ENCODE data around the gene KIF23. TPM values are rescaled to one million over a fixed set of nuclear protein-coding genes. Genes with fewer than 3 reads are reported as not detected.

KIF23 gene
- total and polyA plus RNA-seq, 5 donors from 2014 or later = 0.74 to 3.8 (median 1.2) TPM

- Histone ChIP-seq H3K27me3 (ENCODE audit: control insufficient read depth, insufficient read depth, low read length) (no peaks in the 10 kb centered on the region), H3K4me3 (ENCODE audit: low read depth, low read length) (no peak overlapping the region), H3K9me3 (ENCODE audit: control insufficient read depth in 2 of 2, low read length in 2 of 2) (no peaks in the 10 kb centered on the region), H3K36me3 (ENCODE audit: control insufficient read depth, insufficient read depth, low read length) (no peaks in the 10 kb centered on the region), H3K27ac (ENCODE audit: insufficient read depth, low read length, poor library complexity, severe bottlenecking) (no peak overlapping the region), H3K4me1 (ENCODE audit: control insufficient read depth, insufficient read depth, low read length, poor library complexity, severe bottlenecking) (peaks cover 21% of the 10 kb centered on the region)
- no peaks in the 10 kb centered on the region for H3K36me3 Mint-ChIP-seq
- no peaks in the 10 kb centered on the region for H3K9me3 Mint-ChIP-seq
- no peak overlapping the region for H3K4me3 Mint-ChIP-seq
- DNase-seq = no peak
- no peak for ATAC-seq (ENCODE audit: low read depth in 2 of 2)
- peak overlapping the region in 1 of 3 donors; percentile 64 for H3K27ac Mint-ChIP-seq
- peaks cover 6 to 24% (median 16%) of the 10 kb centered on the region in 4 donors for H3K4me1 Mint-ChIP-seq
- H3K27me3 Mint-ChIP-seq = peaks cover 4% of the 10 kb centered on the region
These were observed 58.4 kb downstream of the KIF23 start for GRCh38 chr15:69472562-69472961.

GRCh38 chr15:69474291-69474690 is 60.1 kb downstream of the KIF23 start:
- Mint-ChIP-seq H3K27me3 (peaks cover 4% of the 10 kb centered on the region), H3K36me3 (no peaks in the 10 kb centered on the region), H3K4me3 (no peak overlapping the region), H3K27ac (no peak overlapping the region), H3K9me3 (peaks cover 0 to under 1% (median 0%) of the 10 kb centered on the region in 7 donors), H3K4me1 (peaks cover 0 to 7% (median 2%) of the 10 kb centered on the region in 4 donors)
- no peaks in the 10 kb centered on the region for H3K36me3 ChIP-seq (ENCODE audit: control insufficient read depth, insufficient read depth, low read length)
- H3K4me1 ChIP-seq (ENCODE audit: control insufficient read depth, insufficient read depth, low read length, poor library complexity, severe bottlenecking) = peaks cover 6% of the 10 kb centered on the region
- H3K27ac ChIP-seq (ENCODE audit: insufficient read depth, low read length, poor library complexity, severe bottlenecking) = no peak overlapping the region
- H3K27me3 ChIP-seq (ENCODE audit: control insufficient read depth, insufficient read depth, low read length) = no peaks in the 10 kb centered on the region
- ATAC-seq (ENCODE audit: low read depth in 2 of 2) (no peak), DNase-seq (no peak)
- H3K9me3 ChIP-seq (ENCODE audit: control insufficient read depth in 2 of 2, low read length in 2 of 2) = peaks cover 0 to 1% of the 10 kb centered on the region in 2 experiments
- H3K4me3 ChIP-seq (ENCODE audit: low read depth, low read length) = no peak overlapping the region

GRCh38 chr15:69474846-69475455 is 60.8 kb downstream of the KIF23 start:
- H3K4me3 Mint-ChIP-seq = no peak overlapping the region
- no peak overlapping the region for H3K27ac Mint-ChIP-seq
- no peak for DNase-seq
- ATAC-seq (ENCODE audit: low read depth in 2 of 2) = no peak
- peaks cover 8% of the 10 kb centered on the region for H3K27me3 Mint-ChIP-seq
- H3K4me1 Mint-ChIP-seq = peaks cover 0 to 3% (median 0%) of the 10 kb centered on the region in 4 donors
- Histone ChIP-seq H3K36me3 (ENCODE audit: control insufficient read depth, insufficient read depth, low read length) (no peaks in the 10 kb centered on the region), H3K4me1 (ENCODE audit: control insufficient read depth, insufficient read depth, low read length, poor library complexity, severe bottlenecking) (no peaks in the 10 kb centered on the region), H3K4me3 (ENCODE audit: low read depth, low read length) (no peak overlapping the region), H3K27ac (ENCODE audit: insufficient read depth, low read length, poor library complexity, severe bottlenecking) (no peak overlapping the region), H3K9me3 (ENCODE audit: control insufficient read depth in 2 of 2, low read length in 2 of 2) (peaks cover 4% of the 10 kb centered on the region in 2 experiments), H3K27me3 (ENCODE audit: control insufficient read depth, insufficient read depth, low read length) (no peaks in the 10 kb centered on the region)
- peaks cover 0 to 6% (median 0%) of the 10 kb centered on the region in 7 donors for H3K9me3 Mint-ChIP-seq
- no peaks in the 10 kb centered on the region for H3K36me3 Mint-ChIP-seq

GRCh38 chr15:69475769-69476358 is 61.7 kb downstream of the KIF23 start:
- H3K27me3 ChIP-seq (ENCODE audit: control insufficient read depth, insufficient read depth, low read length) = no peaks in the 10 kb centered on the region
- DNase-seq (peak; percentile 58 to 60 (median 58)), ATAC-seq (ENCODE audit: low read depth in 2 of 2) (peak; percentile 72 to 77)
- Mint-ChIP-seq H3K9me3 (peaks cover 0 to 7% (median 0%) of the 10 kb centered on the region in 7 donors), H3K36me3 (no peaks in the 10 kb centered on the region), H3K27ac (peak overlapping the region in 1 of 3 donors; percentile 2), H3K27me3 (peaks cover 8% of the 10 kb centered on the region), H3K4me1 (no peaks in the 10 kb centered on the region), H3K4me3 (peak overlapping the region in 1 of 4 donors; percentile 21)
- H3K36me3 ChIP-seq (ENCODE audit: control insufficient read depth, insufficient read depth, low read length) = no peaks in the 10 kb centered on the region
- no peaks in the 10 kb centered on the region for H3K4me1 ChIP-seq (ENCODE audit: control insufficient read depth, insufficient read depth, low read length, poor library complexity, severe bottlenecking)
- no peak overlapping the region for H3K4me3 ChIP-seq (ENCODE audit: low read depth, low read length)
- peaks cover 4% of the 10 kb centered on the region in 2 experiments for H3K9me3 ChIP-seq (ENCODE audit: control insufficient read depth in 2 of 2, low read length in 2 of 2)
- no peak overlapping the region for H3K27ac ChIP-seq (ENCODE audit: insufficient read depth, low read length, poor library complexity, severe bottlenecking)

DNA sequence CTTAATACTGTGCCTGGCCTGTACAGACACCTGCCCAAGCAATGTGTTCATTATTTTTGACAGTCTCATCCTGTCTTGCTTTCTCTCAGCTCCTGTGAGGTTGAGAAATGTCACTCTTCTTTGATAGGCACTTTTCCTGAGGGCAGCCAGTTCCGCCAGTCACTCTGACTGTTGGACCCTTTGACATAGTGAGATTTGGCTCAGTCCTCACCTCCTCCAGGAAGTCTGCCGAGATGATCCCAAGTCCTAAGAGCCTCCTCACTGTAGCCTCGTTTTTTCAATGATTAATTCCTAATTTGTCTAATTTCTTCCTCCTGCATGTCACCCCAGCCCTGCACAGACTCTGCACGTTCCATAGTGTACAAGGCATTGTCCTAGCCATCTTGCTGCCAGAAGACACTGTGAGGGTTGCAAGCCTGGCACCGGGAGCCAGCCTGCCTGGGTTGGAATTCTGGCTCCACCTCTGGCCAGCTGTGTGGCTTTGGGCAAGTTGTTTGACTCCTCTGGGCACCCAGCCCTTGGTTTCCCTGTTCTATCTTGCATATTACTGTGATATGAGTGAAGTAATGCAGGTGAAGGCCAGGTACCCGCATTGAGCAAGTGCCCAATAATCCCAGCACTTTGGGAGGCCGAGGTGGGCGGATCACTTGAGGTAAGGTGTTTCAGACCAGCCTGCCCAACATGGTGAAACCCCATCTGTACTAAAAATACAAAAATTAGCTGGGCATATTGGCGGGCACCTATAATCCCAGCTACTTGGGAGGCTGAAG is 62.7 kb downstream of the KIF23 start:
- no peaks in the 10 kb centered on the region for H3K27me3 ChIP-seq (ENCODE audit: control insufficient read depth, insufficient read depth, low read length)
- peaks cover 8% of the 10 kb centered on the region for H3K27me3 Mint-ChIP-seq
- ATAC-seq (ENCODE audit: low read depth in 2 of 2) = no peak
- no peak overlapping the region for H3K27ac Mint-ChIP-seq
- DNase-seq = no peak
- no peaks in the 10 kb centered on the region for H3K4me1 Mint-ChIP-seq
- H3K36me3 Mint-ChIP-seq = no peaks in the 10 kb centered on the region
- H3K27ac ChIP-seq (ENCODE audit: insufficient read depth, low read length, poor library complexity, severe bottlenecking) = no peak overlapping the region
- peaks cover 0 to 7% (median 0%) of the 10 kb centered on the region in 7 donors for H3K9me3 Mint-ChIP-seq
- no peak overlapping the region for H3K4me3 ChIP-seq (ENCODE audit: low read depth, low read length)
- H3K4me3 Mint-ChIP-seq = no peak overlapping the region
- H3K4me1 ChIP-seq (ENCODE audit: control insufficient read depth, insufficient read depth, low read length, poor library complexity, severe bottlenecking) = no peaks in the 10 kb centered on the region
- H3K9me3 ChIP-seq (ENCODE audit: control insufficient read depth in 2 of 2, low read length in 2 of 2) = peaks cover 4% of the 10 kb centered on the region in 2 experiments
- H3K36me3 ChIP-seq (ENCODE audit: control insufficient read depth, insufficient read depth, low read length) = no peaks in the 10 kb centered on the region

GRCh38 chr15:69478259-69478781 is 64.2 kb downstream of the KIF23 start:
- DNase-seq (peak; percentile 16 to 43 (median 30)), ATAC-seq (ENCODE audit: low read depth in 2 of 2) (no peak)
- H3K9me3 Mint-ChIP-seq = peaks cover 0 to 7% (median under 1%) of the 10 kb centered on the region in 7 donors
- H3K27me3 ChIP-seq (ENCODE audit: control insufficient read depth, insufficient read depth, low read length) = no peaks in the 10 kb centered on the region
- H3K4me1 ChIP-seq (ENCODE audit: control insufficient read depth, insufficient read depth, low read length, poor library complexity, severe bottlenecking) = no peaks in the 10 kb centered on the region
- H3K27ac Mint-ChIP-seq = no peak overlapping the region
- no peak overlapping the region for H3K27ac ChIP-seq (ENCODE audit: insufficient read depth, low read length, poor library complexity, severe bottlenecking)
- H3K4me3 Mint-ChIP-seq = no peak overlapping the region
- H3K4me3 ChIP-seq (ENCODE audit: low read depth, low read length) = no peak overlapping the region
- peaks cover 4% of the 10 kb centered on the region in 2 experiments for H3K9me3 ChIP-seq (ENCODE audit: control insufficient read depth in 2 of 2, low read length in 2 of 2)
- H3K36me3 Mint-ChIP-seq = no peaks in the 10 kb centered on the region
- peaks cover 11% of the 10 kb centered on the region for H3K27me3 Mint-ChIP-seq
- no peaks in the 10 kb centered on the region for H3K4me1 Mint-ChIP-seq
- no peaks in the 10 kb centered on the region for H3K36me3 ChIP-seq (ENCODE audit: control insufficient read depth, insufficient read depth, low read length)

DNA sequence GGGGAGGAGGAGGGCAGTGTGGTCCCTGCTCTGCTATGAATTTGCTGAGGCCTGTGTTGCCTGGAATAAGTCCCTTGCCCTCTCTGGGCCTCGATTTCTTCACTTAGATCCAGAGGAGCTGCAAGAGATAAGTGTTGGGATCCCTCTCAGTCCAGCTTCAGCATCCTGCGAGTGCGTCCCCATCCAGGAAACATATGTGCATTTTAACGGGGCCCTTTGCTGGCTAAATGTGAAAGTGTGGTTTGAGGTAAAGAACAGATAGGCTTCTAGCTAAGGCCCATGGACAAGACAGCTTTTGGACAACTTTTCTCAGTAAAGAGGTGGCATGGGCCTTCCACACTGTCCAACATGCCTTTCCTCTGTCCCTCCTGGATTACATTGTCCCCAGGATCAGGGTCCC is 64.9 kb downstream of the KIF23 start:
- Histone ChIP-seq H3K27me3 (ENCODE audit: control insufficient read depth, insufficient read depth, low read length) (no peaks in the 10 kb centered on the region), H3K27ac (ENCODE audit: insufficient read depth, low read length, poor library complexity, severe bottlenecking) (no peak overlapping the region), H3K36me3 (ENCODE audit: control insufficient read depth, insufficient read depth, low read length) (no peaks in the 10 kb centered on the region), H3K9me3 (ENCODE audit: control insufficient read depth in 2 of 2, low read length in 2 of 2) (peaks cover 4% of the 10 kb centered on the region in 2 experiments), H3K4me1 (ENCODE audit: control insufficient read depth, insufficient read depth, low read length, poor library complexity, severe bottlenecking) (no peaks in the 10 kb centered on the region), H3K4me3 (ENCODE audit: low read depth, low read length) (no peak overlapping the region)
- Mint-ChIP-seq H3K9me3 (peaks cover 0 to 7% (median 2%) of the 10 kb centered on the region in 7 donors), H3K27me3 (peaks cover 11% of the 10 kb centered on the region), H3K4me1 (no peaks in the 10 kb centered on the region), H3K27ac (no peak overlapping the region), H3K4me3 (no peak overlapping the region), H3K36me3 (no peaks in the 10 kb centered on the region)
- DNase-seq = no peak
- no peak for ATAC-seq (ENCODE audit: low read depth in 2 of 2)
